ENCODE results near the gene CCPG1.
"Not testable (repeated sequence)": the region's sequence is repeated elsewhere in the genome, so short reads cannot be mapped to it uniquely, and the experiment has no call there.

The CCPG1 gene

GRCh38 chr15:55408012-55408928 is at the start of gene CCPG1, which contains the start of gene PIERCE2:
CCPG1 (minus strand) TSS chr15:55408359; CDS start chr15:55389424, 18,935 bp downstream.
PIERCE2 (plus strand) TSS chr15:55408495; CDS start chr15:55408769, 274 bp downstream.
- H3K4me1 Mint-ChIP-seq = peaks cover 18% of the 10 kb centered on the region
- peaks cover 1% of the 10 kb centered on the region for H3K36me3 Mint-ChIP-seq
- H3K27me3 Mint-ChIP-seq = no peaks in the 10 kb centered on the region
- no peaks in the 10 kb centered on the region for H3K9me3 Mint-ChIP-seq
- H3K27ac Mint-ChIP-seq = peak within 1 kb of the TSS; percentile 92
- peak; percentile 85 for ATAC-seq (ENCODE audit: low read depth)
- peak; percentile 84 to 87 for DNase-seq (ENCODE audit: low spot score in 2 of 2)
- peak within 1 kb of the TSS; percentile 91 for H3K4me3 Mint-ChIP-seq

- Mint-ChIP-seq H3K36me3 (peaks cover 5% of the 10 kb centered on the region), H3K4me3 (no peak overlapping the region), H3K27me3 (no peaks in the 10 kb centered on the region), H3K9me3 (peaks cover 6% of the 10 kb centered on the region), H3K4me1 (no peaks in the 10 kb centered on the region), H3K27ac (no peak overlapping the region)
- ATAC-seq (ENCODE audit: low read depth) (no peak), DNase-seq (ENCODE audit: low spot score in 2 of 2) (no peak)
Measured at GRCh38 chr15:55457401-55458022, 49.4 kb upstream of the CCPG1 start.

- H3K4me3 Mint-ChIP-seq; H3K27ac Mint-ChIP-seq; H3K9me3 Mint-ChIP-seq; H3K36me3 Mint-ChIP-seq; DNase-seq (ENCODE audit: low spot score in 2 of 2); H3K4me1 Mint-ChIP-seq; ATAC-seq (ENCODE audit: low read depth); H3K27me3 Mint-ChIP-seq: not testable (repeated sequence)
Measured at GRCh38 chr15:55447030-55447394, 38.9 kb upstream of the CCPG1 start.

- H3K4me3 Mint-ChIP-seq; ATAC-seq (ENCODE audit: low read depth); DNase-seq (ENCODE audit: low spot score in 2 of 2); H3K9me3 Mint-ChIP-seq; H3K27me3 Mint-ChIP-seq; H3K36me3 Mint-ChIP-seq; H3K27ac Mint-ChIP-seq; H3K4me1 Mint-ChIP-seq: not testable (repeated sequence)
Measured at GRCh38 chr15:55446379-55447029, 38.3 kb upstream of the CCPG1 start.

GRCh38 chr15:55445936-55446335 is 37.8 kb upstream of the CCPG1 start:
- H3K36me3 Mint-ChIP-seq; H3K4me3 Mint-ChIP-seq; H3K4me1 Mint-ChIP-seq; ATAC-seq (ENCODE audit: low read depth); H3K27ac Mint-ChIP-seq; H3K9me3 Mint-ChIP-seq; H3K27me3 Mint-ChIP-seq; DNase-seq (ENCODE audit: low spot score in 2 of 2): not testable (repeated sequence)

GRCh38 chr15:55443141-55443540 is 35.0 kb upstream of the CCPG1 start:
- not testable (repeated sequence) for ATAC-seq (ENCODE audit: low read depth); H3K9me3 Mint-ChIP-seq; H3K4me1 Mint-ChIP-seq; H3K4me3 Mint-ChIP-seq; H3K36me3 Mint-ChIP-seq; DNase-seq (ENCODE audit: low spot score in 2 of 2); H3K27ac Mint-ChIP-seq; H3K27me3 Mint-ChIP-seq

GRCh38 chr15:55434989-55435825 is 27.0 kb upstream of the CCPG1 start:
- Mint-ChIP-seq H3K36me3 (no peaks in the 10 kb centered on the region), H3K4me1 (peaks cover 6% of the 10 kb centered on the region), H3K4me3 (no peak overlapping the region), H3K27ac (no peak overlapping the region), H3K27me3 (no peaks in the 10 kb centered on the region), H3K9me3 (no peaks in the 10 kb centered on the region)
- ATAC-seq (ENCODE audit: low read depth) = peak; percentile 74
- peak in 1 of 2 donors; percentile 16 for DNase-seq (ENCODE audit: low spot score in 2 of 2)

GRCh38 chr15:55422089-55422488 is 13.9 kb upstream of the CCPG1 start:
- no peaks in the 10 kb centered on the region for H3K27me3 Mint-ChIP-seq
- H3K4me1 Mint-ChIP-seq = no peaks in the 10 kb centered on the region
- ATAC-seq (ENCODE audit: low read depth) = no peak
- H3K9me3 Mint-ChIP-seq = no peaks in the 10 kb centered on the region
- no peak overlapping the region for H3K4me3 Mint-ChIP-seq
- H3K27ac Mint-ChIP-seq = no peak overlapping the region
- DNase-seq (ENCODE audit: low spot score in 2 of 2) = no peak
- no peaks in the 10 kb centered on the region for H3K36me3 Mint-ChIP-seq

- Mint-ChIP-seq H3K27ac (no peak overlapping the region), H3K36me3 (no peaks in the 10 kb centered on the region), H3K4me3 (no peak overlapping the region), H3K9me3 (no peaks in the 10 kb centered on the region), H3K4me1 (no peaks in the 10 kb centered on the region), H3K27me3 (no peaks in the 10 kb centered on the region)
- no peak for ATAC-seq (ENCODE audit: low read depth)
- no peak for DNase-seq (ENCODE audit: low spot score in 2 of 2)
Measured at GRCh38 chr15:55420171-55420866, 12.2 kb upstream of the CCPG1 start.

- H3K4me1 Mint-ChIP-seq; H3K27me3 Mint-ChIP-seq; H3K36me3 Mint-ChIP-seq; H3K4me3 Mint-ChIP-seq; DNase-seq (ENCODE audit: low spot score in 2 of 2); H3K27ac Mint-ChIP-seq; H3K9me3 Mint-ChIP-seq; ATAC-seq (ENCODE audit: low read depth): not testable (repeated sequence)
Measured at GRCh38 chr15:55417678-55418077, 9.5 kb upstream of the CCPG1 start.

- Mint-ChIP-seq H3K27ac (peak overlapping the region; percentile 92), H3K4me1 (peaks cover 14% of the 10 kb centered on the region), H3K4me3 (peak overlapping the region; percentile 91)
- ATAC-seq (ENCODE audit: low read depth); H3K36me3 Mint-ChIP-seq; H3K9me3 Mint-ChIP-seq; H3K27me3 Mint-ChIP-seq; DNase-seq (ENCODE audit: low spot score in 2 of 2): not testable (repeated sequence)
Measured at GRCh38 chr15:55408976-55409375, 817 bp upstream of the CCPG1 start.

GRCh38 chr15:55407498-55408011 is 604 bp downstream of the CCPG1 start:
- H3K4me1 Mint-ChIP-seq = peaks cover 23% of the 10 kb centered on the region
- no peak for DNase-seq (ENCODE audit: low spot score in 2 of 2)
- no peaks in the 10 kb centered on the region for H3K9me3 Mint-ChIP-seq
- ATAC-seq (ENCODE audit: low read depth) = peak; percentile 16
- no peaks in the 10 kb centered on the region for H3K27me3 Mint-ChIP-seq
- H3K36me3 Mint-ChIP-seq = peaks cover under 1% of the 10 kb centered on the region
- peak overlapping the region; percentile 92 for H3K27ac Mint-ChIP-seq
- H3K4me3 Mint-ChIP-seq = peak overlapping the region; percentile 91

GRCh38 chr15:55403531-55403930 is 4.6 kb downstream of the CCPG1 start:
- Mint-ChIP-seq H3K27ac (no peak overlapping the region), H3K27me3 (no peaks in the 10 kb centered on the region), H3K9me3 (no peaks in the 10 kb centered on the region), H3K36me3 (peaks cover 9% of the 10 kb centered on the region), H3K4me3 (no peak overlapping the region), H3K4me1 (peaks cover 31% of the 10 kb centered on the region)
- no peak for DNase-seq (ENCODE audit: low spot score in 2 of 2)
- no peak for ATAC-seq (ENCODE audit: low read depth)

All from memory B cell (primary cell).